NCI-H345 (cell line): ENCODE measurements around the gene UST.

Experiments
- DNase-seq: peaks from one replicate; lab custom pipeline; 2025; lab: John Stamatoyannopoulos, UW

Gene UST

DNA sequence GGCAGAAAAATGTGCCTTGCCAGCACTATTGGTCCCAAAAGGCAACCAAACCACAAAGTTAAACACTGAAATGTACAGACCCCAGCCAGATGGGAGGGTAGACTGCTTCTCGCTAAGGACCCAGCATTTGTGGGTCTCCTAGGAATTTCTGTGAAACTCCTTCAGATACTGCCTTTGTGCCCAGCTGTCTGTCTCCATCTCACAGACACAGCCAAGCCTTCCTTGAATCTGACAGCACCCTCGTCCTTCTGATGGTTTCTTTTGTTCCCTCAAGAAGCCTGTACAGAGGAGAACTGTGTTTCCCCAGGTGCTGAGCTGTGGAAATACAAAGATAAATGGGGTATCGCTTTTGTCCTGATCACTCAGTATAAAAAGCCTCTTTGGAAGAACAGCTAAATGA, 316.6 kb downstream of the UST start:
- DNase-seq = no peak

DNA sequence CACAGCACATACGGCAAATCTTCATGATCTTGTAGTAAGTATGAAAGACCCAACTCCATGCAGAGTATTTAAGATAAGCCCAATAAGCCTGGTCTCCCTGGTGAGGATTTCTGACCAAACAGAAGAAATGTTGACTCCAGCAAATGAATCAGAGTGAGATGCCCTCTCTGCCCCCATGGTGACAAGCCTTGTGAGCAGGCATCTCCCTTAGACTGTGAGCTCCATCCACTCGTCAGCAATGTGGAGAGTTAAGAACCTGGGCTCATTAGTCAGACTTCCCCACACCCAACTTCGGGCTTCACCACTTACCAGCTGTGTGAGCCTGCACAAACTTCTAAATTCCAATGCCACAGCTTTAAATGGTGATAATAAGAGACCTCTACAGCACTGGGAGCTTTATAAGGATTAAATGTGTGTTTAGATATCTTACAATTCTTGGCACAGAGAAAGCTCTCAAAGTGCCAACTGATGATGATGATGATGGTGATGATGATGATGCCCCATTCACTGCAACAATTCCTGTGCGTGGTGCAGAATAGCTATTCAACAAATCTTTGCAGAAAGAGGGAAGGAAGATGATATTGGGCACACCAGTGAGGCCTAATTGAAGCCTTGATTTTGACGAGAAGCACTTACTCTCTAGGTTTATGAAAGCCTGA, 317.3 kb downstream of the UST start:
- no peak for DNase-seq

DNA sequence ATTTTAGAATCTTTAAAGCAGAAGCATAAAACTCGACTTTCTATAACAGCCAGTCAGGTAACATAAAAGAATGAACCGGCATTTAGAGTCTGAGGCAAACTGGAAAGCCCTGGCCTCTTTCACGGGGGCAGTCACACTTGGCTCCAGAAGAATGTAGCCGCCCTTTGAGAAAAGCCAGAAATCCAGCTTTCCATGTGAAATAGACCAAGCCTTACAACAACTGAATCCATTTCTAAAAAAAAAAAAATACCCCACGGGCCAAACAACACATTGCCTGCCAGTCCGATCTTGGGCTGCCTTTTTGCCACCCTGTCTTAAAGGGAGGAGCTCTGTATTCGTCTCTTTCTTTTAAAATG, 317.8 kb downstream of the UST start:
- no peak for DNase-seq

- no peak for DNase-seq
Measured at GRCh38 chr6:149065121-149065520, 318.3 kb downstream of the UST start.

GRCh38 chr6:149065658-149066556, 319.1 kb downstream of the UST start:
- DNase-seq = no peak

GRCh38 chr6:149071997-149072396, 325.2 kb downstream of the UST start:
- no peak for DNase-seq

GRCh38 chr6:149074832-149075258, 328.0 kb downstream of the UST start:
- DNase-seq = no peak

DNA sequence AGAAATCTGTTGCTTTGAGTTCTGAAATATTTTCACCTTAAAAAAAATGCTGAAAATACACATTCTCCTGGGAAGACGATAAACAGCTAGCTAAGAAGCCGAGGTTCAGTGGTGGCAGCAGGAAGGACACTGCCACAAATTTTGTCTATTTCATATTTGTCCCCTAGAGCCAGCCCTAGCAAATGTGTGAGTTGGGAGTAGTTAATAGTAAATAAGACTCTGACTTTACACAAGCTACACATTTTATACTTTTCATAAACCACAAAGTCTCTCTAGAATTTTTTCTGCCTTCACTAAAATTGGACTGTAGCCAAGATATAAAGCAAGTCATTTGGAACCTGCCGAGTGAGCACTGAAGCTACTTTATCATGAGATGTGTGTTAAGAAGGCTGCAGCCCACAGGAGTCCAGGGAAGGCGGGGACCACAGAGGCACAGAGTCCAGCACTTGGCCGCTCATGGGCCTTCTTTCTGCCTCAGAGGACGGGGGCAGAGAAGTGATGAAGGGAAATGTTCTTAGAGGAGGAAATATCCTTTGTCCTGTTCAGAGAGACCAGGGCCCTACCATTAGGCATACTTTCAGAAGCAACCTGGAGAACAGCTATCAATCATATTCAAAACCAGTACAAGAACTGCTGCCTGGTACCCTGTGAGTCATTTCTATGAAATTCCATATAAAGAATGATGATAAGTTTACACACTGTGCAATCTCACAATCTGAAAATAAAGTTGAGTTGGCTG, 329.0 kb downstream of the UST start:
- peak; percentile 6 for DNase-seq

- no peak for DNase-seq
Measured at GRCh38 chr6:149076355-149076734, 329.5 kb downstream of the UST start.

GRCh38 chr6:149077208-149077607, 330.4 kb downstream of the UST start:
- no peak for DNase-seq

GRCh38 chr6:149078211-149078782, 331.5 kb downstream of the UST start:
- no peak for DNase-seq

GRCh38 chr6:149079456-149079855, 332.6 kb downstream of the UST start:
- DNase-seq = no peak

DNA sequence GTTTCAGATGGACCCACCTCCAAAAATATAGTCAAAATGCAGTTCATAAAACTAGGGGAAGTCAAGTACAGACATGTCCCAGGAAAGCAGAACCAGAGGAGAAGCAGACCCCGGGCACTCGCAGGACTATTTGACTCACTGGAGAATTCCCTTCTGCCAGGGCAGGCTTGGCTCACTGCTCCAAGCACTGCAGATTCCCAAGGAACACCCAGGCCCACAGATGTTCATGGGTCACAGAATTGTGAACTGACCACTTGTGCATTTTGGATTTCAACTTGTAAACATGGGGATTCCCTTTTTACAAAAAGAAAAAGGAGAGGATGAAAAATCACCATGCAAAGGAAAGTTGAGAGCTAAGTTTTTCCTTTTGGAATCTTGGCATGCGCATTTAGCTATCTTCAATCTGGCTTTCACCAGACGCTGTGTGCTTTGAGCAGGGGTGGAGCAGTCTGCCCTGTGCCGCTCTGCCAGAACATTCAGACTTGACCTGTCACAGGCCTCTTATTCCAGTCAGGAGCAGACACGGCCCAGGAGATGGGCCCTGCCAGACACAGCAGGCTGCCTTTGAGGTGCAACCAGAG, 333.2 kb downstream of the UST start:
- DNase-seq = no peak

- no peak for DNase-seq
Measured at GRCh38 chr6:149080511-149080910, 333.7 kb downstream of the UST start.

- DNase-seq = no peak
Measured at GRCh38 chr6:149081281-149081680, 334.5 kb downstream of the UST start.

- peak; percentile 48 for DNase-seq
Measured at GRCh38 chr6:149082320-149082719, 335.5 kb downstream of the UST start.

DNA sequence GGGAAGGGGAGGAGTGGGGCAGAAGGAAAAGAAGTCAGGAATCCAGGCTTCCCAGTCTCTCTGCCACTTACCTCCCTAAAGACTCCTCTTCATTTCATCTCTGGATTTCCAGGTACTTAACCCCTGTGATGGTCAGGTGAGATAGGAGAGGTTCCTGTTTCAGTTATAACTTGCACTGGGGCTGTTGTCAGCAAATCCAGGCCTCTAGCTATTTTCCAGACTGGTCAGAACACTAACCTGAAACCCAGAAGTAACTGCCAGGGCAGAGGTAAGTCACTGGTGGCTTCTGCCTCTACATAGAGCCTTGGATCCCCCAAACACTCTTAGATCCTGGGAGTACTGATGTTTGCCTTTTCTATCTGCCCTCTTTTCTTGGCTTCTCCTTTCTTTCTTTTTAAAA, 337.2 kb downstream of the UST start:
- no peak for DNase-seq

DNA sequence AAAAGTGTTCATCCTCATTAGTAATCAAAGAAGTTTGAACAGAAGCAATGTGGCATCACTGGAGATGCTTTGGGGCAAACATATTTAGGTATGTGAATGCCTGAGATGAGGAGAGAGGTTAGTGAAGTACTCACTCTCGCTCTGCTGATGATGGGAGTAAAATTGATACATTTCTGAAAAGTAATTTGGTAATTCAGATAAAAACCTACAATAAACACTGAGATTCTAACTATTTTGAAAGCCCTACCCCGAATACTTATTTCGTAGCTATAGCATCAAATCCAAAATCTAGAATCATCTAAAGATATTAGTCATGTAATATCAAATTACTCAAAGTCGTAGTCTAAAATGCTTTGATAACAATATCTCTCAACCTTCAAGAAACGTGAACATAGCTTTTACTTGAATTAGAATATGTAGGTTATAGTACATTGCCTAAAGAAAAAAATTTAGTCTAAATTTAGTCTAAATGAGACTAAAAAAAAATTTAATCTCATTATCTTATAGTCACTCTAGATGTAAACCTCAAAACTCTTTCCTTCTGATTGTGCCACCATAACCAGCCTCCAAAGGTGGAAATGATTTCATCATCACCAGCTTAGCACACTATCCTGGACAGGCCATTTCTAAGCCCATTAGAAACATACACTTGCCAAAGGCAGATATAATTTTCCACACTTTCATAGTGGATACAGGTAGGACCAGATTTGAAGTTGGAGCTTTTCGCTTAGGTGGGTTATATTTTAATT, 338.2 kb downstream of the UST start:
- no peak for DNase-seq

- no peak for DNase-seq
Measured at GRCh38 chr6:149085557-149085938, 338.7 kb downstream of the UST start.

GRCh38 chr6:149086363-149086762, 339.5 kb downstream of the UST start:
- no peak for DNase-seq

DNA sequence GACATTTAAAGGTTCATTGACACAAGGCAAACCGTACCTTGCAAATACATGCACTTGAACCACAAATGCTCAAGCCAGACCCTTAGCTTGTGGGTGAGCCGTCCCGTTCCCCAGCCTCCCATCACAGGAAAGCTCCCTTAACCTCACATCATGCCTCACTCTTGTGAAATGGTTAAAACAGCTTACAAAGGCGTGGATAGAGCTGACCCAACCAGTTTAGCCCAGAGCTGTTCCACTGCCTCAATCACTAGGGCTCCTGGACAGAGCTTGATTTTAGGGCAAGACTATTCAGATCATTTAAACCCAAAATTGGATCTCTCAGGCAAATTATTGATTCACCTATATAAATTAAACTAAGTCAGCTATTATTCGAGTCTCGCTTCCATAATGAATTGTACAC, 341.1 kb downstream of the UST start:
- DNase-seq = no peak
